ENCODE results near the gene SLC44A1. TPM values are rescaled to one million over a fixed set of nuclear protein-coding genes. Genes with fewer than 3 reads are reported as not detected.

SLC44A1 gene
- polyA plus RNA-seq, 3 donors, result 10.8 to 16.6 (median 11.6) TPM

- no peak overlapping the region for H3K27ac ChIP-seq (ENCODE audit: low read depth, low read length)
- WGBS, 3 donors, result 95 to 98% (median 95%) methylated on average over 2 of the region's 2 CpGs
Observed at GRCh38 chr9:105316703-105317102, 72.3 kb downstream of the SLC44A1 start.

GRCh38 chr9:105318729-105319191 is 74.3 kb downstream of the SLC44A1 start:
- WGBS, 3 donors, result 46 to 89% (median 83%) methylated on average over 4 of the region's 4 CpGs
- H3K27ac ChIP-seq (ENCODE audit: low read depth, low read length), result no peak overlapping the region

- H3K27ac ChIP-seq (ENCODE audit: low read depth, low read length), result no peak overlapping the region
- WGBS, 3 donors, result 59 to 92% (median 84%) methylated on average over 5 of the region's 5 CpGs
Observed at GRCh38 chr9:105319202-105319813, 74.9 kb downstream of the SLC44A1 start.

- no peak overlapping the region for H3K27ac ChIP-seq (ENCODE audit: low read depth, low read length)
- 91 to 97% (median 95%) methylated on average over 3 of the region's 3 CpGs for WGBS, 3 donors
Observed at GRCh38 chr9:105320568-105320967, 76.1 kb downstream of the SLC44A1 start.

GRCh38 chr9:105328296-105328695 is 83.8 kb downstream of the SLC44A1 start:
- H3K27ac ChIP-seq (ENCODE audit: low read depth, low read length), result no peak overlapping the region
- 87 to 88% (median 88%) methylated on average over 3 of the region's 3 CpGs for whole genome bisulfite sequencing, 3 donors

GRCh38 chr9:105328872-105329718 is 84.6 kb downstream of the SLC44A1 start:
- 83 to 96% (median 90%) methylated on average over 12 of the region's 12 CpGs for WGBS, 3 donors
- no peak overlapping the region for H3K27ac ChIP-seq (ENCODE audit: low read depth, low read length)

GRCh38 chr9:105329719-105330062 is 85.2 kb downstream of the SLC44A1 start:
- 64 to 85% (median 84%) methylated on average over 1 of the region's 1 CpG for WGBS, 3 donors
- no peak overlapping the region for H3K27ac ChIP-seq (ENCODE audit: low read depth, low read length)

- no peak overlapping the region for H3K27ac ChIP-seq (ENCODE audit: low read depth, low read length)
Observed at GRCh38 chr9:105330201-105330600, 85.8 kb downstream of the SLC44A1 start.

- no peak overlapping the region for H3K27ac ChIP-seq (ENCODE audit: low read depth, low read length)
Observed at GRCh38 chr9:105330755-105331154, 86.3 kb downstream of the SLC44A1 start.

- WGBS, 3 donors, result 78 to 95% (median 94%) methylated on average over 3 of the region's 3 CpGs
- H3K27ac ChIP-seq (ENCODE audit: low read depth, low read length), result no peak overlapping the region
Observed at GRCh38 chr9:105331160-105331559, 86.7 kb downstream of the SLC44A1 start.

- 93 to 100% (median 100%) methylated on average over 1 of the region's 1 CpG for WGBS, 3 donors
Observed at GRCh38 chr9:105331755-105332154, 87.3 kb downstream of the SLC44A1 start.

GRCh38 chr9:105332471-105332870 is 88.0 kb downstream of the SLC44A1 start:
- WGBS, 3 donors, result 78 to 91% (median 88%) methylated on average over 2 of the region's 2 CpGs
- no peak overlapping the region for H3K27ac ChIP-seq (ENCODE audit: low read depth, low read length)

More at GRCh38 chr9:105331755-105332154, 87.3 kb downstream of the SLC44A1 start:
- H3K27ac ChIP-seq (ENCODE audit: low read depth, low read length), result no peak overlapping the region

GRCh38 chr9:105333076-105333475 is 88.6 kb downstream of the SLC44A1 start:
- WGBS, 3 donors, result 89 to 94% (median 92%) methylated on average over 1 of the region's 1 CpG
- no peak overlapping the region for H3K27ac ChIP-seq (ENCODE audit: low read depth, low read length)

GRCh38 chr9:105333811-105334210 is 89.4 kb downstream of the SLC44A1 start:
- 75 to 100% (median 84%) methylated on average over 1 of the region's 1 CpG for WGBS, 3 donors
- no peak overlapping the region for H3K27ac ChIP-seq (ENCODE audit: low read depth, low read length)

GRCh38 chr9:105338308-105338707 is 93.9 kb downstream of the SLC44A1 start:
- WGBS, 3 donors, result 98 to 100% (median 98%) methylated on average over 2 of the region's 2 CpGs
- no peak overlapping the region for H3K27ac ChIP-seq (ENCODE audit: low read depth, low read length)

- H3K27ac ChIP-seq (ENCODE audit: low read depth, low read length), result no peak overlapping the region
Observed at GRCh38 chr9:105339849-105340248, 95.4 kb downstream of the SLC44A1 start.

- WGBS, 3 donors, result 65 to 85% (median 67%) methylated on average over 2 of the region's 2 CpGs
- H3K27ac ChIP-seq (ENCODE audit: low read depth, low read length), result no peak overlapping the region
Observed at GRCh38 chr9:105341434-105342146, 97.1 kb downstream of the SLC44A1 start.

- no peak overlapping the region for H3K27ac ChIP-seq (ENCODE audit: low read depth, low read length)
- WGBS, 3 donors, result 78 to 95% (median 86%) methylated on average over 3 of the region's 3 CpGs
Observed at GRCh38 chr9:105342147-105342505, 97.7 kb downstream of the SLC44A1 start.

GRCh38 chr9:105344283-105344682 is 99.8 kb downstream of the SLC44A1 start:
- H3K27ac ChIP-seq (ENCODE audit: low read depth, low read length), result no peak overlapping the region
- WGBS, 3 donors, result 94 to 96% (median 94%) methylated on average over 2 of the region's 2 CpGs
